SK-N-SH (cell line): ENCODE results near the gene ADRA2A. TPM values are rescaled to one million over a fixed set of nuclear protein-coding genes. Genes with fewer than 3 reads are reported as not detected.

Source experiments
- CTCF ChIA-PET: fragments of 300-600, 350-600 bp; formaldehyde crosslinking; extraction: SDS; loops from one replicate; lab custom pipeline; 2021; lab: Yijun Ruan, JAX
- POLR2A ChIA-PET: fragments of 350-600 bp; sonication (Branson Sonifier 250); formaldehyde crosslinking; extraction: SDS; loops from one replicate; lab custom pipeline; 2020; ENCODE audit warnings: antibody characterized with exemption, inconsistent platforms; lab: Yijun Ruan, JAX
- DNase-seq: peaks from one replicate; pipeline ENCODE4 v3.0.0; 2012
- H2AFZ ChIP-seq: fragments of 200-600 bp; sonication (generic); 2 replicates; pipeline ENCODE4 v1.8.1; 2016; ENCODE audit warnings: antibody characterized with exemption, mild to moderate bottlenecking, low read depth
- H3F3A ChIP-seq: fragments of 200-600 bp; sonication (generic); replicated peaks from 2 replicates; pipeline ENCODE3; 2016; ENCODE audit warnings: antibody characterized with exemption, mild to moderate bottlenecking; ENCODE audit not compliant: insufficient read depth
- H3K27ac ChIP-seq, 2 experiments: fragments of 200-500 bp in 1 of 2; fragments of 200-600 bp in 1 of 2; sonication (Bioruptor generic) in 1 of 2; sonication (generic), shearing (Covaris generic) in 1 of 2; 2 replicates each; pipeline versions ENCODE4 v1.5.1 to v1.6.1; 2014 to 2016; ENCODE audit warnings: low read depth in 2 of 2, inconsistent platforms in 1 of 2, low read length in 1 of 2, mild to moderate bottlenecking in 1 of 2, mixed read lengths in 1 of 2
- H3K27me3 ChIP-seq: fragments of 200-600 bp; sonication (generic), shearing (Covaris generic); 2 replicates; pipeline ENCODE4 v1.6.1; 2016; ENCODE audit warnings: mixed run types; ENCODE audit not compliant: insufficient read depth
- H3K36me3 ChIP-seq, 2 experiments: fragments of 200-500 bp in 1 of 2; fragments of 200-600 bp in 1 of 2; sonication (Bioruptor generic) in 1 of 2; sonication (generic) in 1 of 2; replicated peaks in 1 of 2; 2 replicates each; pipeline versions ENCODE3 to v1.5.1; 2014 to 2016; ENCODE audit warnings: low read length in 1 of 2, mild to moderate bottlenecking in 1 of 2; ENCODE audit not compliant: insufficient read depth in 2 of 2, control insufficient read depth in 1 of 2
- H3K4me1 ChIP-seq, 2 experiments: fragments of 200-500 bp in 1 of 2; fragments of 200-600 bp in 1 of 2; sonication (Bioruptor generic) in 1 of 2; sonication (generic), shearing (Covaris generic) in 1 of 2; 2 replicates each; pipeline versions ENCODE4 v1.5.1 to v1.6.1; 2014 to 2016; ENCODE audit warnings: low read depth in 1 of 2, low read length in 1 of 2, mixed run types in 1 of 2; ENCODE audit not compliant: insufficient read depth in 2 of 2, control insufficient read depth in 1 of 2
- H3K4me2 ChIP-seq: fragments of 200-600 bp; sonication (generic), shearing (Covaris generic); 2 replicates; pipeline ENCODE4 v1.6.1; 2017; ENCODE audit warnings: mixed run types
- H3K4me3 ChIP-seq, 2 experiments: fragments of 200-500 bp in 1 of 2; fragments of 200-600 bp in 1 of 2; sonication (Bioruptor generic) in 1 of 2; sonication (generic), shearing (Covaris generic) in 1 of 2; 2 replicates each; pipeline versions ENCODE4 v1.5.1 to v1.8.1; 2014 to 2016; ENCODE audit warnings: low read depth in 2 of 2, inconsistent platforms in 1 of 2, low read length in 1 of 2, mild to moderate bottlenecking in 1 of 2, mixed read lengths in 1 of 2, moderate library complexity in 1 of 2
- H3K79me2 ChIP-seq: fragments of 200-600 bp; sonication (generic); 2 replicates; pipeline ENCODE4 v1.8.1; 2017; ENCODE audit warnings: mild to moderate bottlenecking; ENCODE audit not compliant: insufficient read depth
- H3K9ac ChIP-seq: fragments of 200-600 bp; sonication (generic); 2 replicates; pipeline ENCODE4 v1.6.1; 2017; ENCODE audit warnings: mixed run types
- H3K9me2 ChIP-seq: fragments of 200-600 bp; sonication (generic); 2 replicates; pipeline ENCODE4 v1.6.1; 2017; ENCODE audit warnings: mixed run types
- H3K9me3 ChIP-seq: fragments of 200-600 bp; sonication (generic); 2 replicates; pipeline ENCODE4 v1.6.1; 2017; ENCODE audit warnings: mixed run types, mild to moderate bottlenecking, moderate library complexity
- H4K20me1 ChIP-seq: fragments of 200-600 bp; sonication (generic); 2 replicates; pipeline ENCODE4 v1.6.1; 2017; ENCODE audit warnings: mild to moderate bottlenecking, mixed run types; ENCODE audit not compliant: insufficient read depth
- ELF1 ChIP-seq: IDR thresholded peaks from 2 replicates; pipeline ENCODE4 v1.4.0; 2012
- EP300 ChIP-seq, 2 experiments: IDR thresholded peaks; 2 replicates each; pipeline versions ENCODE4 v1.4.0 to v1.6.1; 2012; ENCODE audit warnings: borderline replicate concordance in 1 of 2, low read depth in 1 of 2, low read length in 1 of 2
- FOSL2 ChIP-seq: IDR thresholded peaks from 2 replicates; pipeline ENCODE4 v1.4.0; 2012; ENCODE audit warnings: low read depth, mild to moderate bottlenecking, moderate library complexity, borderline replicate concordance
- FOXJ3 ChIP-seq: sonication (generic); formaldehyde crosslinking; IDR thresholded peaks from 2 replicates; pipeline ENCODE4 v1.5.1; 2020; ENCODE audit warnings: mild to moderate bottlenecking, missing genetic modification reagents
- FOXM1 ChIP-seq: IDR thresholded peaks from 2 replicates; pipeline ENCODE4 v1.4.0; 2012; ENCODE audit warnings: low read depth, mild to moderate bottlenecking
- JUND ChIP-seq: IDR thresholded peaks from 2 replicates; pipeline ENCODE4 v1.4.0; 2012
- MXI1 ChIP-seq: IDR thresholded peaks from 2 replicates; pipeline ENCODE4 v1.6.1; 2012; ENCODE audit warnings: mild to moderate bottlenecking, low read depth, low read length, improper control_type of control experiment
- NFIC ChIP-seq: IDR thresholded peaks from 2 replicates; pipeline ENCODE4 v1.4.0; 2012; ENCODE audit warnings: borderline replicate concordance
- POLR2AphosphoS5 ChIP-seq: IDR thresholded peaks from 2 replicates; pipeline ENCODE4 v1.6.1; 2012; ENCODE audit warnings: low read depth, low read length
- RAD21 ChIP-seq: IDR thresholded peaks from 2 replicates; pipeline ENCODE4 v1.6.1; 2012; ENCODE audit warnings: mild to moderate bottlenecking, low read length
- RCOR1 ChIP-seq: fragments of 150-350 bp; IDR thresholded peaks from 2 replicates; pipeline ENCODE4 v1.6.1; 2017; ENCODE audit warnings: antibody characterized with exemption, low read length
- RFX5 ChIP-seq: IDR thresholded peaks from 2 replicates; pipeline ENCODE4 v1.6.1; 2012; ENCODE audit warnings: mild to moderate bottlenecking, improper control_type of control experiment, low read length
- RXRA ChIP-seq: IDR thresholded peaks from 2 replicates; pipeline ENCODE4 v1.4.0; 2012; ENCODE audit warnings: low read depth, mild to moderate bottlenecking, borderline replicate concordance
- SMC3 ChIP-seq: IDR thresholded peaks from 2 replicates; pipeline ENCODE4 v1.6.1; 2012; ENCODE audit warnings: low read depth, low read length, improper control_type of control experiment
- TEAD4 ChIP-seq: IDR thresholded peaks from 2 replicates; pipeline ENCODE4 v1.4.0; 2012; ENCODE audit warnings: mild to moderate bottlenecking, borderline replicate concordance; ENCODE audit not compliant: insufficient read depth
- WGBS: methylation state at CpG from one replicate; pipeline ENCODE4 v1.1.6; 2017; ENCODE audit warnings: low lambda C conversion rate; 5-methylcytosine and 5-hydroxymethylcytosine counted together
- polyA plus RNA-seq, 3 experiments: library from polyadenylated mRNA; depleted of rRNA; stranded (reverse); fragments of >200 nt; gene quantifications; 2 replicates each; pipeline ENCODE4 v1.2.3, GENCODE V29; 2012
- TF ChIP-seq, protein P1 (sequence below): IDR thresholded peaks from 2 replicates; pipeline ENCODE4; 2012
- TF ChIP-seq, protein P2 (sequence below): fragments of 200-600 bp; sonication (generic); IDR thresholded peaks from 2 replicates; pipeline ENCODE4 v1.6.1; 2017; ENCODE audit warnings: antibody characterized with exemption, mild to moderate bottlenecking, moderate library complexity
- TF ChIP-seq, protein P3 (sequence below): IDR thresholded peaks from 2 replicates; pipeline ENCODE4 v1.6.1; 2012; ENCODE audit warnings: mild to moderate bottlenecking, low read depth, low read length, moderate library complexity

Gene ADRA2A
- polyA plus RNA-seq, 1 of the 3 experiments (the other 2 are of a cell fraction) = 0.02 TPM

DNA sequence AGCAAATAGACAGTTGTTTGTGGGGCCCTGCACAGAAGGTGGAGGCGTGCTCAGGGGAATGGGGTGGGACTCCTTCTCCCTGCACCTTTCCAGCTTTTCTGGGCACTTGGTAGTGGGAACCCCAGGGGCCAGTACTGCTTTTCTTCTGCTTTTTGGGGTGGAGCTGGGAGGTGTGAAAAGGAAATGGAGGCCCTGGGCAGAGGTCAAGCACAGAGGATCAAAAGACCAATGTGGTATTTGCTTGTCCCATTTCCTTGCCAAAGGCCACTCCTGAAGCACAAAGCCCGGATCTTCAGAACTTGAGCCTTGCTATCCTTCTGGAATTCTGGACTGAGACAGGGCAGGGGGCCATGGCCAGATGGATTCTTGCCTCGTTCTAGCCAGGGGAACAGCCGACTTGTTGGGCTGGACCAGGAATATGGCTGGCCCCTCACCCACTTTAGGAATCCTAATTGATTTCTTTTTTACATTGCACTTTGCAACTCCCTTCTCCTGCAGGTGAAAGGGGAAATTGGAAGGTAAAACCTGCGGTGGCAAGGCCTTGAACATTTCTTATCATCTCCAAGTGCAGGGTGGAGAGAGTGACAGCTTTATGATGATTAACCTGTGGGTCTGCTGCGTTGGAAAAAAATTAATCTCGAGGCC, 26.5 kb downstream of the ADRA2A start:
- ChIA-PET CTCF (interaction anchor here (0.9 to 4.2 kb wide), 4 partner anchors 24 to 495 kb away, joined by 3 to 22 read pairs (median 3); partner anchors contain the start of gene ADRA2A), POLR2A (no interaction called here)
- Histone ChIP-seq H3F3A (no peaks in the 10 kb centered on the region), H3K4me1 (peaks cover 0 to 2% of the 10 kb centered on the region in 2 experiments; a peak in 1 of 4 replicates), H3K36me3 (no peaks in the 10 kb centered on the region), H2AFZ (no peak overlapping the region), H3K79me2 (no peaks in the 10 kb centered on the region), H3K4me3 (no peak overlapping the region), H4K20me1 (no peaks in the 10 kb centered on the region), H3K9ac (no peak overlapping the region), H3K9me3 (no peaks in the 10 kb centered on the region), H3K27me3 (no peaks in the 10 kb centered on the region), H3K4me2 (no peak overlapping the region), H3K27ac (no peak overlapping the region), H3K9me2 (no peaks in the 10 kb centered on the region)
- TF ChIP-seq JUND (no peak), RAD21 (no peak), FOXM1 (no peak), TEAD4 (no peak), FOXJ3 (CRISPR knock-in tag) (no peak), ELF1 (no peak), EP300 (IDR thresholded peaks at IDR 0.05; ENCODE audit: borderline replicate concordance in 1 of 2, low read depth in 1 of 2, low read length in 1 of 2) (no peak), RFX5 (no peak), MXI1 (no peak), RCOR1 (no peak), RXRA (no peak), SMC3 (no peak), POLR2AphosphoS5 (no peak), NFIC (no peak), FOSL2 (no peak)
- TF ChIP-seq, protein P1, sequence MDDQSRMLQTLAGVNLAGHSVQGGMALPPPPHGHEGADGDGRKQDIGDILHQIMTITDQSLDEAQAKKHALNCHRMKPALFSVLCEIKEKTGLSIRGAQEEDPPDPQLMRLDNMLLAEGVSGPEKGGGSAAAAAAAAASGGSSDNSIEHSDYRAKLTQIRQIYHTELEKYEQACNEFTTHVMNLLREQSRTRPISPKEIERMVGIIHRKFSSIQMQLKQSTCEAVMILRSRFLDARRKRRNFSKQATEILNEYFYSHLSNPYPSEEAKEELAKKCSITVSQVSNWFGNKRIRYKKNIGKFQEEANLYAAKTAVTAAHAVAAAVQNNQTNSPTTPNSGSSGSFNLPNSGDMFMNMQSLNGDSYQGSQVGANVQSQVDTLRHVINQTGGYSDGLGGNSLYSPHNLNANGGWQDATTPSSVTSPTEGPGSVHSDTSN = no peak
- TF ChIP-seq, protein P2, sequence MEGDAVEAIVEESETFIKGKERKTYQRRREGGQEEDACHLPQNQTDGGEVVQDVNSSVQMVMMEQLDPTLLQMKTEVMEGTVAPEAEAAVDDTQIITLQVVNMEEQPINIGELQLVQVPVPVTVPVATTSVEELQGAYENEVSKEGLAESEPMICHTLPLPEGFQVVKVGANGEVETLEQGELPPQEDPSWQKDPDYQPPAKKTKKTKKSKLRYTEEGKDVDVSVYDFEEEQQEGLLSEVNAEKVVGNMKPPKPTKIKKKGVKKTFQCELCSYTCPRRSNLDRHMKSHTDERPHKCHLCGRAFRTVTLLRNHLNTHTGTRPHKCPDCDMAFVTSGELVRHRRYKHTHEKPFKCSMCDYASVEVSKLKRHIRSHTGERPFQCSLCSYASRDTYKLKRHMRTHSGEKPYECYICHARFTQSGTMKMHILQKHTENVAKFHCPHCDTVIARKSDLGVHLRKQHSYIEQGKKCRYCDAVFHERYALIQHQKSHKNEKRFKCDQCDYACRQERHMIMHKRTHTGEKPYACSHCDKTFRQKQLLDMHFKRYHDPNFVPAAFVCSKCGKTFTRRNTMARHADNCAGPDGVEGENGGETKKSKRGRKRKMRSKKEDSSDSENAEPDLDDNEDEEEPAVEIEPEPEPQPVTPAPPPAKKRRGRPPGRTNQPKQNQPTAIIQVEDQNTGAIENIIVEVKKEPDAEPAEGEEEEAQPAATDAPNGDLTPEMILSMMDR = no peak
- TF ChIP-seq, protein P3, sequence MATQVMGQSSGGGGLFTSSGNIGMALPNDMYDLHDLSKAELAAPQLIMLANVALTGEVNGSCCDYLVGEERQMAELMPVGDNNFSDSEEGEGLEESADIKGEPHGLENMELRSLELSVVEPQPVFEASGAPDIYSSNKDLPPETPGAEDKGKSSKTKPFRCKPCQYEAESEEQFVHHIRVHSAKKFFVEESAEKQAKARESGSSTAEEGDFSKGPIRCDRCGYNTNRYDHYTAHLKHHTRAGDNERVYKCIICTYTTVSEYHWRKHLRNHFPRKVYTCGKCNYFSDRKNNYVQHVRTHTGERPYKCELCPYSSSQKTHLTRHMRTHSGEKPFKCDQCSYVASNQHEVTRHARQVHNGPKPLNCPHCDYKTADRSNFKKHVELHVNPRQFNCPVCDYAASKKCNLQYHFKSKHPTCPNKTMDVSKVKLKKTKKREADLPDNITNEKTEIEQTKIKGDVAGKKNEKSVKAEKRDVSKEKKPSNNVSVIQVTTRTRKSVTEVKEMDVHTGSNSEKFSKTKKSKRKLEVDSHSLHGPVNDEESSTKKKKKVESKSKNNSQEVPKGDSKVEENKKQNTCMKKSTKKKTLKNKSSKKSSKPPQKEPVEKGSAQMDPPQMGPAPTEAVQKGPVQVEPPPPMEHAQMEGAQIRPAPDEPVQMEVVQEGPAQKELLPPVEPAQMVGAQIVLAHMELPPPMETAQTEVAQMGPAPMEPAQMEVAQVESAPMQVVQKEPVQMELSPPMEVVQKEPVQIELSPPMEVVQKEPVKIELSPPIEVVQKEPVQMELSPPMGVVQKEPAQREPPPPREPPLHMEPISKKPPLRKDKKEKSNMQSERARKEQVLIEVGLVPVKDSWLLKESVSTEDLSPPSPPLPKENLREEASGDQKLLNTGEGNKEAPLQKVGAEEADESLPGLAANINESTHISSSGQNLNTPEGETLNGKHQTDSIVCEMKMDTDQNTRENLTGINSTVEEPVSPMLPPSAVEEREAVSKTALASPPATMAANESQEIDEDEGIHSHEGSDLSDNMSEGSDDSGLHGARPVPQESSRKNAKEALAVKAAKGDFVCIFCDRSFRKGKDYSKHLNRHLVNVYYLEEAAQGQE = no peak
- DNase-seq = no peak
- 29% methylated on average over 7 of the region's 7 CpGs for WGBS
